Effector CD4-positive, alpha-beta T cell (primary cell): ENCODE results near the gene JPH3.

Experiments
- DNase-seq: peaks from one replicate; pipeline ENCODE4 v3.0.0-alpha.2; 2020

Gene JPH3

DNA sequence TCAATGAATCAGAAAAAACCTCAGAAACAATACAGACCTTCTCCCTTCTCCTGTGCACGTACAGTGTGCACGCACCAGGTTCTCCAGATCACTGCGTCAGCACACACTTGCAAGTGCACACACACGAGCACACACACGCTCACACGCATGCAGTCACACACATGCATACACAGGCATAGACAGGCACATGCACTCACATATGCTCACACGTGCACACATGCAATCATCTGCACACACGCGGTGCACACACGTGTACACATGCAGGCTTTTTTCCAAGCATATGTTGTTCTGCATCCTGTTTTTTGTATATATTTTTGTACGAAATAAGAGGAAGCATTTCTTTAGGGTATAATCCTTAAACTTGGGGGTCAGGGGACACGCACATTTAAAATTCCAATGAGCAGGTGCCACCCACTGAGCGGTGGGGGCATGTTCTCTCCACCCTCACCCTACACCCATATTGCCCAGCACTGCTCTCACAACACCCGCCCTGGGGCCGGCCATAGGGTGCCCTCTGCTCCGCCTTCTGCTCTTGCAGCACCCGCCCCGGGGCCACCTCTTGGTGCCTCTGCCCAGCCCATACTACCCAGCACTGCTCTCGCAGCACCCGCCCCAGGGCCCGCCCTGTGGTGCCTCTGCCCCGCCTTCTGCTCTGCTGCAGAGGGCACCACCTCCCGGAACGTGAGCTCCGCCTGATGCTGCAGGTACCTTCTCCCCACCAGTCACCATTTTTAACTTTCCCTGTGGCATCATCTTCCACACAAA lies 142.6 kb downstream of the JPH3 start:
- no peak for DNase-seq

DNA sequence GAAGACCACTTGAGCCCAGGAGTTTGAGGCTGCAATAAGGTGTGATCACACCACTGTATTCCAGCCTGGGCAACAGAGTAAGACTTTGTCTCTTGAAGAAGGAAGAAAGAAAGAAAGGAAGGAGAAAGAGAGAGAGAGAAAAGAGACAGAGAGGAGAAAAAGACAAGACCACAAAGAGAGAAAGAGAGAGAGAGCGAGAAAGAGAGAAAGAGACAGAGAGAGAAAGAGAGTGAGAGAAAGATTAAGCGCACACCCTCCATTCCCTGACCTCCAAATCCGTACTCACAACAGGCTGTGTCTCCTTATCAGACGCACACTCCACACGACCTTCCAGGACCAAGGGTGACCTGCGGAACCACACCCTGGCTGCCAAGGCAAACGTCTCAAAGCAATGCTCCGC lies 143.9 kb downstream of the JPH3 start:
- no peak for DNase-seq
